ENCODE results near the gene GJB1.

GRCh38 chrX:71239781-71240180, 16.8 kb downstream of the GJB1 start:
- TF ChIP-seq POLR2A (IDR thresholded peaks at IDR 0.05) = no peak
- TF ChIP-seq CTCF (IDR thresholded peaks at IDR 0.05) = no peak
- no peak for TF ChIP-seq EP300 (IDR thresholded peaks at IDR 0.05; ENCODE audit: low read depth)
